RWPE2 (cell line): ENCODE measurements around the gene LAMTOR5.

Experiments used
- ATAC-seq: fragments of 200-7000 bp; cut with Tn5 transposase; 3 replicates; pipeline ENCODE4 v1.9.1; 2021; ENCODE audit warnings: low read depth
- DNase-seq: peaks from one replicate; pipeline ENCODE4 v3.0.0-alpha.2; 2020; ENCODE audit warnings: low spot score
- H3K27ac ChIP-seq: fragments of 450-650 bp; 2 replicates; pipeline ENCODE4 v1.5.1; 2017; ENCODE audit warnings: mild to moderate bottlenecking; ENCODE audit not compliant: poor library complexity, severe bottlenecking
- H3K27me3 ChIP-seq: fragments of 250-450 bp; sonication (Bioruptor Pico); 2 replicates; pipeline ENCODE4 v1.5.1; 2021; ENCODE audit warnings: mild to moderate bottlenecking, moderate library complexity; ENCODE audit not compliant: insufficient read depth, poor library complexity, severe bottlenecking
- H3K36me3 ChIP-seq: fragments of 250-450 bp; sonication (Bioruptor Pico); 2 replicates; pipeline ENCODE4 v1.5.1; 2020; ENCODE audit warnings: low read depth, mild to moderate bottlenecking, moderate library complexity
- H3K4me1 ChIP-seq: fragments of 250-450 bp; sonication (Bioruptor Pico); 2 replicates; pipeline ENCODE4 v1.5.1; 2021; ENCODE audit warnings: mild to moderate bottlenecking, moderate library complexity; ENCODE audit not compliant: insufficient read depth, poor library complexity, severe bottlenecking
- H3K4me3 ChIP-seq: fragments of 250-450 bp; sonication (Bioruptor Pico); 2 replicates; pipeline ENCODE4 v1.5.1; 2021; ENCODE audit warnings: mild to moderate bottlenecking, moderate library complexity; ENCODE audit not compliant: severe bottlenecking
- H3K9me3 ChIP-seq: fragments of 250-450 bp; sonication (Bioruptor Pico); 2 replicates; pipeline ENCODE4 v1.5.1; 2021; ENCODE audit warnings: mild to moderate bottlenecking, moderate library complexity; ENCODE audit not compliant: severe bottlenecking
- CTCF ChIP-seq: fragments of 450-650 bp; IDR thresholded peaks from one replicate; pipeline ENCODE4 v1.5.1; 2017; ENCODE audit warnings: mild to moderate bottlenecking, moderate library complexity; ENCODE audit not compliant: poor library complexity, severe bottlenecking

The LAMTOR5 gene

GRCh38 chr1:110384581-110385321 is 22.7 kb downstream of the LAMTOR5 start:
- H3K27me3 ChIP-seq: no peaks in the 10 kb centered on the region
- no peak overlapping the region for H3K4me3 ChIP-seq
- H3K27ac ChIP-seq: no peak overlapping the region
- H3K9me3 ChIP-seq: no peaks in the 10 kb centered on the region
- TF ChIP-seq CTCF: no peak
- DNase-seq (no peak), ATAC-seq (no peak)
- peaks cover 3% of the 10 kb centered on the region; the same call in 1 of the 2 replicates for H3K36me3 ChIP-seq
- H3K4me1 ChIP-seq: peaks cover 2% of the 10 kb centered on the region

- no peak for TF ChIP-seq CTCF
- no peaks in the 10 kb centered on the region for H3K9me3 ChIP-seq
- no peaks in the 10 kb centered on the region for H3K4me1 ChIP-seq
- H3K27me3 ChIP-seq: no peaks in the 10 kb centered on the region
- DNase-seq (no peak), ATAC-seq (no peak)
- peaks cover 11% of the 10 kb centered on the region for H3K36me3 ChIP-seq
- no peak overlapping the region for H3K27ac ChIP-seq
- no peak overlapping the region for H3K4me3 ChIP-seq
Observed at GRCh38 chr1:110383251-110383990, 24.1 kb downstream of the LAMTOR5 start.

GRCh38 chr1:110380672-110381283 is 26.7 kb downstream of the LAMTOR5 start:
- no peak for DNase-seq
- H3K9me3 ChIP-seq: no peaks in the 10 kb centered on the region
- H3K4me3 ChIP-seq: no peak overlapping the region
- TF ChIP-seq CTCF: no peak
- ATAC-seq: no peak
- H3K27ac ChIP-seq: no peak overlapping the region
- H3K36me3 ChIP-seq: peaks cover 27% of the 10 kb centered on the region
- no peaks in the 10 kb centered on the region for H3K27me3 ChIP-seq
- no peaks in the 10 kb centered on the region for H3K4me1 ChIP-seq

- ATAC-seq (no peak), DNase-seq (no peak)
- no peaks in the 10 kb centered on the region for H3K9me3 ChIP-seq
- peaks cover 6% of the 10 kb centered on the region for H3K4me1 ChIP-seq
- H3K27me3 ChIP-seq: no peaks in the 10 kb centered on the region
- H3K27ac ChIP-seq: no peak overlapping the region
- no peak overlapping the region for H3K4me3 ChIP-seq
- H3K36me3 ChIP-seq: peaks cover 59% of the 10 kb centered on the region
- no peak for TF ChIP-seq CTCF
Observed at GRCh38 chr1:110375490-110375889, 32.0 kb downstream of the LAMTOR5 start.
